ENCODE results near the gene RNF144A. TPM values are rescaled to one million over a fixed set of nuclear protein-coding genes. Genes with fewer than 3 reads are reported as not detected.

RNF144A gene
- total and polyA plus RNA-seq, 3 donors from 2014 or later = 8.9 to 12.9 (median 12.6) TPM

- Histone ChIP-seq H3K4me3 (no peak overlapping the region), H3K4me1 (peaks cover 30% of the 10 kb centered on the region), H3K36me3 (ENCODE audit: low read depth, missing control alignments) (no peaks in the 10 kb centered on the region), H3K9me3 (no peaks in the 10 kb centered on the region), H3K27me3 (no peaks in the 10 kb centered on the region), H3K27ac (no peak overlapping the region)
- WGBS, 2 donors = 85 to 86% methylated on average over 7 to 8 of the region's 8 CpGs
- TF ChIP-seq, protein P1, sequence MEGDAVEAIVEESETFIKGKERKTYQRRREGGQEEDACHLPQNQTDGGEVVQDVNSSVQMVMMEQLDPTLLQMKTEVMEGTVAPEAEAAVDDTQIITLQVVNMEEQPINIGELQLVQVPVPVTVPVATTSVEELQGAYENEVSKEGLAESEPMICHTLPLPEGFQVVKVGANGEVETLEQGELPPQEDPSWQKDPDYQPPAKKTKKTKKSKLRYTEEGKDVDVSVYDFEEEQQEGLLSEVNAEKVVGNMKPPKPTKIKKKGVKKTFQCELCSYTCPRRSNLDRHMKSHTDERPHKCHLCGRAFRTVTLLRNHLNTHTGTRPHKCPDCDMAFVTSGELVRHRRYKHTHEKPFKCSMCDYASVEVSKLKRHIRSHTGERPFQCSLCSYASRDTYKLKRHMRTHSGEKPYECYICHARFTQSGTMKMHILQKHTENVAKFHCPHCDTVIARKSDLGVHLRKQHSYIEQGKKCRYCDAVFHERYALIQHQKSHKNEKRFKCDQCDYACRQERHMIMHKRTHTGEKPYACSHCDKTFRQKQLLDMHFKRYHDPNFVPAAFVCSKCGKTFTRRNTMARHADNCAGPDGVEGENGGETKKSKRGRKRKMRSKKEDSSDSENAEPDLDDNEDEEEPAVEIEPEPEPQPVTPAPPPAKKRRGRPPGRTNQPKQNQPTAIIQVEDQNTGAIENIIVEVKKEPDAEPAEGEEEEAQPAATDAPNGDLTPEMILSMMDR (IDR thresholded peaks at IDR 0.05) = no peak
- no peak for TF ChIP-seq POLR2A (IDR thresholded peaks at IDR 0.05)
- intact Hi-C loops (cut with DNase I; ENCODE audit: low total_unique reads) = no loop called here
- DNase-seq = no peak
Observed at GRCh38 chr2:6922201-6922656, 5.0 kb downstream of the RNF144A start.

DNA sequence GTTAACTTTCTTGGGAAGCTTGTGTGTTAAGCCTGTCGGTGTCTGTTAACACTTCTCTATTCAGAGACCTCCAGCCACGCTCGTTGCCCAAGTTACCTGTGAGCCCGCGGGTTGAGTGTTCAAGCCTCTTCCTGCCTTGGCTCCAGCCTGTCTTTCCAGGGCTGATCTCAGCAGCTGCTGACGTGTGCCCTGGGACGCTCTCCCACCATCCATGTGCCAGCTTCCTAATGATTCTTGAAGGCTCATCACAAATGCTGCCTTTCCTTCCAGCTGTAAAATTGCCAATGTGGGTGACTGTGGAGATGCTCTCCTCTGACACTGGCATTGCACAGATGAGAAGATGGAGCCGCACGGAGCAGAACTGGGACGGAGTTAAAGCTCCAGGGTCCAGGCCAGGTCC lies 6.1 kb downstream of the RNF144A start:
- H3K27ac ChIP-seq = no peak overlapping the region
- intact Hi-C loops (cut with DNase I; ENCODE audit: low total_unique reads) = no loop called here
- H3K4me1 ChIP-seq = peaks cover 36% of the 10 kb centered on the region
- no peaks in the 10 kb centered on the region for H3K36me3 ChIP-seq (ENCODE audit: low read depth, missing control alignments)
- DNase-seq = no peak
- TF ChIP-seq, protein P1 (IDR thresholded peaks at IDR 0.05) = no peak
- TF ChIP-seq POLR2A (IDR thresholded peaks at IDR 0.05) = no peak
- 82 to 89% methylated on average over 10 of the region's 10 CpGs for WGBS, 2 donors
- H3K9me3 ChIP-seq = no peaks in the 10 kb centered on the region
- no peak overlapping the region for H3K4me3 ChIP-seq
- H3K27me3 ChIP-seq = no peaks in the 10 kb centered on the region

DNA sequence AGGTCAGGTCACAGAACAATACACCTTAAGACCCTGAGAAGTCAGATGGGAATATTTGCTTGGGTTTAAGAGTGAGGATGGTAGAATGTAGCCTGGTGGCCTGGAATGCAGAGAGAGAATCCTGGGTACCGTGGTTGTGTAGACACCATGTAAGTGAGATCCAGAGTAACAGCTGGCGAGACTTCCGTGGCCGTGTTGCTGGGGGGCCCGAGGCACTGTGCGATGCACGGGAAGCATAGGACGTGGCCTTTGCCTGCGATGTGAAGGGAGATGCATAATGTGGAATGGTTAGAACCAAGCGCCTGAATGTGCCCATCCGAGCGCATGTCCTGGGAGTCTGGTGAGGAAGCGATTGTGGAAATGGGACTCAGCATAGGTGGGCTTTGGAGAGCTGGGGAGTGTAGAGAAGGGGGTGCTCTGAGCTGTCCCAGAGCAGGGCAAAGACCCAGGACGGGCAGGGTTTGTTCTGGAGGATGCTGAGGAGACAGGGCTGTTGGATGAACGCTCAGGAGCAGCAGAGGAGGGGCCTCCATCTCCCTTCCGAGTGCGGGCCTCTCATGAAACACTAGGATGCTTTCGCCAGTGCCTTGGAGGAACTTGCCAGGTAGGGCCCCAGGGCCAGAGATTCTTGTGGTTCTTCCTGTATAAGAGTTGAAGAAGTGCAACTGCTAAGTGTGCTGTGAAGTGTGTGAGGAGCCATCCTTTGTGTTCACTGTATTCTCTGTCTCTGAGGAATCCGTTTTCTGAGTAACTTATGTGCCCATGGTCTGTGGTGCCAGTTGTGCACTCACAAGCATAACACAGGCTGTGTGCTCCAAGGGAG lies 7.1 kb downstream of the RNF144A start:
- 97 to 98% methylated on average over 18 to 19 of the region's 19 CpGs for WGBS, 2 donors
- no peak overlapping the region for H3K4me3 ChIP-seq
- no peaks in the 10 kb centered on the region for H3K36me3 ChIP-seq (ENCODE audit: low read depth, missing control alignments)
- no peak overlapping the region for H3K27ac ChIP-seq
- H3K27me3 ChIP-seq = no peaks in the 10 kb centered on the region
- H3K4me1 ChIP-seq = peaks cover 36% of the 10 kb centered on the region
- no peaks in the 10 kb centered on the region for H3K9me3 ChIP-seq
- TF ChIP-seq POLR2A (IDR thresholded peaks at IDR 0.05) = no peak
- TF ChIP-seq, protein P1 (IDR thresholded peaks at IDR 0.05) = no peak
- intact Hi-C loops (cut with DNase I; ENCODE audit: low total_unique reads) = no loop called here
- no peak for DNase-seq

GRCh38 chr2:6924924-6925409 lies 7.8 kb downstream of the RNF144A start:
- TF ChIP-seq POLR2A (IDR thresholded peaks at IDR 0.05) = no peak
- TF ChIP-seq, protein P1 (IDR thresholded peaks at IDR 0.05) = no peak
- no peaks in the 10 kb centered on the region for H3K27me3 ChIP-seq
- peaks cover 35% of the 10 kb centered on the region for H3K4me1 ChIP-seq
- intact Hi-C loops (cut with DNase I; ENCODE audit: low total_unique reads) = no loop called here
- no peak overlapping the region for H3K27ac ChIP-seq
- no peaks in the 10 kb centered on the region for H3K9me3 ChIP-seq
- no peak overlapping the region for H3K4me3 ChIP-seq
- WGBS, 2 donors = 70 to 80% methylated on average over 5 to 7 of the region's 7 CpGs
- no peak for DNase-seq
- H3K36me3 ChIP-seq (ENCODE audit: low read depth, missing control alignments) = no peaks in the 10 kb centered on the region

Measured in testis (tissue), 3 donors.